HepG2 (cell line): ENCODE data around the gene AMIGO1. TPM values are rescaled to one million over a fixed set of nuclear protein-coding genes. Genes with fewer than 3 reads are reported as not detected.

Experiments
- CHCHD3 ChIP-seq: sonication (generic); formaldehyde crosslinking; IDR thresholded peaks from 2 replicates; pipeline ENCODE4 v1.8.0; 2022; ENCODE audit warnings: mild to moderate bottlenecking, missing genetic modification reagents, moderate library complexity
- HNF1B ChIP-seq: sonication (generic); formaldehyde crosslinking; IDR thresholded peaks from 2 replicates; pipeline ENCODE4 v1.5.1; 2020; ENCODE audit warnings: mild to moderate bottlenecking, moderate library complexity, missing genetic modification reagents
- HNRNPLL ChIP-seq: fragments of 200-400 bp; formaldehyde crosslinking; IDR thresholded peaks from 2 replicates; pipeline ENCODE4 v1.6.1; 2017; ENCODE audit warnings: mild to moderate bottlenecking, low read depth, low read length; ENCODE audit not compliant: poor library complexity, severe bottlenecking
- NFYB ChIP-seq: sonication (generic); formaldehyde crosslinking; IDR thresholded peaks from 2 replicates; pipeline ENCODE4 v1.4.0; 2020; ENCODE audit warnings: missing genetic modification reagents
- NR2F2 ChIP-seq: IDR thresholded peaks from 2 replicates; pipeline ENCODE4 v1.6.1; 2012; ENCODE audit warnings: low read depth, inconsistent platforms, borderline replicate concordance
- SNAPC4 ChIP-seq: sonication (generic); formaldehyde crosslinking; IDR thresholded peaks from 2 replicates; pipeline ENCODE4 v1.4.0; 2020; ENCODE audit warnings: mild to moderate bottlenecking, missing genetic modification reagents
- USF2 ChIP-seq, 2 experiments: sonication (generic) in 1 of 2; formaldehyde crosslinking in 1 of 2; IDR thresholded peaks; 2 replicates each; pipeline versions ENCODE4 v1.5.1 to v1.6.1; 2011 to 2020; ENCODE audit warnings: borderline replicate concordance in 1 of 2, low read depth in 1 of 2, low read length in 1 of 2, mild to moderate bottlenecking in 1 of 2, missing genetic modification reagents in 1 of 2, moderate library complexity in 1 of 2
- ZFP37 ChIP-seq: sonication (generic); formaldehyde crosslinking; IDR thresholded peaks from 2 replicates; pipeline ENCODE4 v1.4.0; 2020; ENCODE audit warnings: missing genetic modification reagents, borderline replicate concordance
- ZNF234 ChIP-seq: sonication (generic); formaldehyde crosslinking; conservative IDR thresholded peaks from 2 replicates; pipeline ENCODE4 v1.5.1; 2020; ENCODE audit warnings: mild to moderate bottlenecking, missing genetic modification reagents
- ZNF296 ChIP-seq: sonication (generic); formaldehyde crosslinking; conservative IDR thresholded peaks from 2 replicates; pipeline ENCODE4 v1.5.0; 2020; ENCODE audit warnings: mild to moderate bottlenecking, missing genetic modification reagents
- ZNF33B ChIP-seq: sonication (generic); formaldehyde crosslinking; IDR thresholded peaks from 2 replicates; pipeline ENCODE4 v1.5.1; 2020; ENCODE audit warnings: mild to moderate bottlenecking, missing genetic modification reagents
- ZNF354B ChIP-seq: sonication (generic); formaldehyde crosslinking; IDR thresholded peaks from 2 replicates; pipeline ENCODE4 v1.8.0; 2022; ENCODE audit warnings: mild to moderate bottlenecking, missing genetic modification reagents
- ZNF501 ChIP-seq: sonication (generic); formaldehyde crosslinking; IDR thresholded peaks from 2 replicates; pipeline ENCODE4 v1.5.1; 2020; ENCODE audit warnings: mild to moderate bottlenecking, moderate library complexity, missing genetic modification reagents
- ZNF687 ChIP-seq: sonication (generic); formaldehyde crosslinking; IDR thresholded peaks from 2 replicates; pipeline ENCODE4 v1.5.1; 2020; ENCODE audit warnings: mild to moderate bottlenecking, missing genetic modification reagents, moderate library complexity
- ZNF777 ChIP-seq: sonication (generic); formaldehyde crosslinking; IDR thresholded peaks from 2 replicates; pipeline ENCODE4 v1.4.0; 2020; ENCODE audit warnings: missing genetic modification reagents
- polyA plus RNA-seq, 8 experiments: library from polyadenylated mRNA; depleted of rRNA in 3 of 8; stranded (reverse) in 7 of 8; unstranded in 1 of 8; fragments of >200 nt; fragmentation: Illumina TruSeq in 4 of 8; extraction: Trizol in 4 of 8; gene quantifications; 2 replicates each; pipeline versions ENCODE4 v1.2.1 to v1.2.3, GENCODE V29; 2011 to 2016; ENCODE audit warnings: low read depth in 4 of 8, missing spikeins in 1 of 8, mixed read lengths in 1 of 8; ENCODE audit not compliant: insufficient read depth in 1 of 8
- total RNA-seq, 5 experiments: library from RNA; depleted of rRNA; stranded (reverse); fragments of >200 nt; fragmentation: Illumina TruSeq; extraction: Trizol; gene quantifications; 2 replicates each; pipeline ENCODE4 v1.2.3, GENCODE V29; 2016; ENCODE audit warnings: low read depth in 1 of 5

AMIGO1 gene
- total and polyA plus RNA-seq, 2 of the 13 experiments (the other 11 are each of a cell fraction or from before 2014, with no cell fraction given) = 0.40 to 1.3 TPM

- TF ChIP-seq ZNF234 (CRISPR knock-in tag) (no peak), ZNF777 (CRISPR knock-in tag) (peak; percentile 100), ZFP37 (CRISPR knock-in tag) (no peak), HNRNPLL (peak; percentile 79), SNAPC4 (CRISPR knock-in tag) (no peak), NR2F2 (no peak), ZNF33B (CRISPR knock-in tag) (no peak), ZNF501 (no peak), HNF1B (CRISPR knock-in tag) (no peak), USF2 (IDR thresholded peaks at IDR 0.05; ENCODE audit: low read depth, low read length) (no peak), USF2 (CRISPR knock-in tag; IDR thresholded peaks at IDR 0.05; ENCODE audit: borderline replicate concordance) (peak; percentile 63; the same call in 1 of the 2 replicates), CHCHD3 (CRISPR knock-in tag) (no peak), NFYB (CRISPR knock-in tag) (no peak), ZNF296 (CRISPR knock-in tag) (no peak), ZNF687 (CRISPR knock-in tag) (peak; percentile 67), ZNF354B (no peak)
Observed at GRCh38 chr1:109466452-109467300, 42.9 kb downstream of the AMIGO1 start, which contains the start of gene SYPL2 (continued).
